NCI-H146 (cell line): ENCODE results near the gene KLC4.
"Not testable (repeated sequence)": the region's sequence is repeated elsewhere in the genome, so short reads cannot be mapped to it uniquely, and the experiment has no call there.

Experiments
- DNase-seq: peaks from one replicate; lab custom pipeline; 2025; lab: John Stamatoyannopoulos, UW

The KLC4 gene

GRCh38 chr6:43070028-43070632 is 10.7 kb downstream of the KLC4 start:
- peak; percentile 71 for DNase-seq

- DNase-seq, result no peak
Measured at GRCh38 chr6:43074847-43075669, 15.6 kb downstream of the KLC4 start.

- DNase-seq, result peak; percentile 92
Measured at GRCh38 chr6:43075670-43076463, 16.4 kb downstream of the KLC4 start, which contains the start of gene PTK7. PTK7 (plus strand) TSS chr6:43076314; CDS start chr6:43076489, 175 bp downstream.

- peak; percentile 76 for DNase-seq
Measured at GRCh38 chr6:43076464-43077332, 17.3 kb downstream of the KLC4 start.

- DNase-seq, result no peak
Measured at GRCh38 chr6:43077333-43077809, 17.9 kb downstream of the KLC4 start.

GRCh38 chr6:43077981-43078511 is 18.6 kb downstream of the KLC4 start:
- DNase-seq, result no peak

- no peak for DNase-seq
Measured at GRCh38 chr6:43078691-43079090, 19.3 kb downstream of the KLC4 start.

- no peak for DNase-seq
Measured at GRCh38 chr6:43081043-43081442, 21.6 kb downstream of the KLC4 start.

- not testable (repeated sequence) for DNase-seq
Measured at GRCh38 chr6:43081922-43082321, 22.5 kb downstream of the KLC4 start.

- DNase-seq, result no peak
Measured at GRCh38 chr6:43082806-43083655, 23.6 kb downstream of the KLC4 start.

- no peak for DNase-seq
Measured at GRCh38 chr6:43086022-43086658, 26.7 kb downstream of the KLC4 start.

- DNase-seq, result no peak
Measured at GRCh38 chr6:43088654-43089056, 29.2 kb downstream of the KLC4 start.

GRCh38 chr6:43089467-43089866 is 30.0 kb downstream of the KLC4 start:
- no peak for DNase-seq

- no peak for DNase-seq
Measured at GRCh38 chr6:43089874-43090558, 30.6 kb downstream of the KLC4 start.

- no peak for DNase-seq
Measured at GRCh38 chr6:43090559-43090956, 31.1 kb downstream of the KLC4 start.

- DNase-seq, result no peak
Measured at GRCh38 chr6:43091020-43091419, 31.6 kb downstream of the KLC4 start.

GRCh38 chr6:43091436-43091991 is 32.1 kb downstream of the KLC4 start:
- no peak for DNase-seq

- DNase-seq, result no peak
Measured at GRCh38 chr6:43092635-43093034, 33.2 kb downstream of the KLC4 start.
